H1 (cell line): ENCODE results near the gene CHRNG. TPM values are rescaled to one million over a fixed set of nuclear protein-coding genes. Genes with fewer than 3 reads are reported as not detected.

Experiments
- CTCF ChIA-PET: fragments of 300-600 bp; sonication (Branson Sonifier 250); formaldehyde crosslinking; loops from one replicate; lab custom pipeline; 2021; ENCODE audit not compliant: partially characterized antibody; lab: Charles Lee
- POLR2A ChIA-PET: fragments of 300-600 bp; sonication (Branson Sonifier 250); formaldehyde crosslinking; loops from one replicate; lab custom pipeline; 2021; ENCODE audit warnings: inconsistent platforms; ENCODE audit not compliant: partially characterized antibody; lab: Charles Lee
- DNase-seq, 2 experiments: peaks; one replicate each; pipeline versions ENCODE4 v3.0.0 to v3.0.0-alpha.2; 2010 to 2022; ENCODE audit warnings: low spot score in 2 of 2, low read depth in 1 of 2, mixed read lengths in 1 of 2
- FAIRE-seq: peaks from 2 replicates; lab custom pipeline; 2011; peaks lifted over from hg19 to GRCh38; lab: Jason Lieb, UNC
- H2AFZ ChIP-seq: 2 replicates; pipeline ENCODE4 v1.8.1; 2012; ENCODE audit warnings: low read length, inconsistent platforms
- H2AK5ac ChIP-seq: 2 replicates; pipeline ENCODE4 v1.6.1; 2013; ENCODE audit warnings: low read depth, low read length
- H2BK120ac ChIP-seq: replicated peaks from 2 replicates; pipeline ENCODE3; 2013; ENCODE audit warnings: low read depth, low read length, inconsistent platforms
- H2BK12ac ChIP-seq: 2 replicates; pipeline ENCODE4 v1.6.1; 2013; ENCODE audit warnings: low read depth, low read length
- H2BK15ac ChIP-seq: 2 replicates; pipeline ENCODE4 v1.6.1; 2013; ENCODE audit warnings: low read length
- H2BK20ac ChIP-seq: 2 replicates; pipeline ENCODE4 v1.6.1; 2013; ENCODE audit warnings: low read length
- H2BK5ac ChIP-seq: 2 replicates; pipeline ENCODE4 v1.6.1; 2013; ENCODE audit warnings: low read depth, low read length
- H3K14ac ChIP-seq: 2 replicates; pipeline ENCODE4 v1.6.1; 2013; ENCODE audit warnings: inconsistent platforms; ENCODE audit not compliant: insufficient read length
- H3K18ac ChIP-seq: 2 replicates; pipeline ENCODE4 v1.6.1; 2013; ENCODE audit warnings: low read length; ENCODE audit errors: extremely low read depth
- H3K23ac ChIP-seq: 2 replicates; pipeline ENCODE4 v1.6.1; 2013; ENCODE audit warnings: inconsistent platforms; ENCODE audit not compliant: insufficient read length
- H3K23me2 ChIP-seq: 2 replicates; pipeline ENCODE4 v1.6.1; 2013; ENCODE audit warnings: low read depth, low read length
- H3K27ac ChIP-seq: 2 replicates; pipeline ENCODE4 v1.6.1; 2011; ENCODE audit warnings: low read depth, low read length, inconsistent platforms
- H3K27me3 ChIP-seq, 4 experiments: replicated peaks in 1 of 4; 1 replicate in 1 of 4; 2 replicates in 3 of 4; pipeline versions ENCODE4 v1.6.1 to v1.8.1; 2011 to 2013; ENCODE audit warnings: low read length in 3 of 4, mild to moderate bottlenecking in 3 of 4, inconsistent platforms in 2 of 4, mixed read lengths in 2 of 4, moderate library complexity in 1 of 4; ENCODE audit not compliant: control insufficient read depth in 3 of 4, insufficient read depth in 3 of 4; ENCODE audit errors: extremely low read depth in 1 of 4
- H3K36me3 ChIP-seq, 4 experiments: 2 replicates each; pipeline versions ENCODE4 v1.6.1 to v1.8.1; 2011 to 2013; ENCODE audit warnings: mild to moderate bottlenecking in 4 of 4, low read length in 3 of 4, moderate library complexity in 2 of 4, control low read depth in 1 of 4, inconsistent platforms in 1 of 4; ENCODE audit not compliant: insufficient read depth in 4 of 4, control insufficient read depth in 2 of 4
- H3K4ac ChIP-seq: replicated peaks from 2 replicates; pipeline ENCODE3; 2013; ENCODE audit warnings: low read length, low read depth, mixed read lengths, inconsistent platforms; ENCODE audit not compliant: insufficient read length
- H3K4me1 ChIP-seq, 4 experiments: replicated peaks in 1 of 4; 1 replicate in 1 of 4; 2 replicates in 3 of 4; pipeline versions ENCODE4 v1.6.1 to v1.8.1; 2011 to 2013; ENCODE audit warnings: low read length in 3 of 4, inconsistent platforms in 2 of 4, mixed read lengths in 1 of 4; ENCODE audit not compliant: insufficient read depth in 4 of 4, control insufficient read depth in 3 of 4
- H3K4me2 ChIP-seq, 2 experiments: 2 replicates each; pipeline versions ENCODE4 v1.6.1 to v1.8.1; 2011 to 2013; ENCODE audit warnings: low read depth in 2 of 2, low read length in 2 of 2, control low read depth in 1 of 2, inconsistent platforms in 1 of 2, mild to moderate bottlenecking in 1 of 2; ENCODE audit not compliant: insufficient read depth in 1 of 2
- H3K4me3 ChIP-seq, 4 experiments: fragments of 200-600, 300-600 bp in 1 of 4; sonication (generic), shearing (Covaris generic), sonication (Bioruptor Twin) in 1 of 4; 2 replicates each; pipeline versions ENCODE4 v1.5.1 to v1.8.1; 2011 to 2016; ENCODE audit warnings: low read length in 4 of 4, low read depth in 3 of 4, control low read depth in 2 of 4, inconsistent platforms in 2 of 4, mild to moderate bottlenecking in 2 of 4, mixed read lengths in 1 of 4, moderate library complexity in 1 of 4; ENCODE audit not compliant: insufficient read depth in 2 of 4; ENCODE audit errors: extremely low read depth in 1 of 4
- H3K56ac ChIP-seq: replicated peaks from 2 replicates; pipeline ENCODE3; 2013; ENCODE audit warnings: low read depth, mild to moderate bottlenecking, mixed read lengths, low read length, inconsistent platforms; ENCODE audit not compliant: insufficient read length
- H3K79me1 ChIP-seq: 2 replicates; pipeline ENCODE4 v1.6.1; 2013; ENCODE audit warnings: low read depth, low read length, control low read depth
- H3K79me2 ChIP-seq, 2 experiments: 2 replicates each; pipeline versions ENCODE4 v1.6.1 to v1.8.1; 2012 to 2013; ENCODE audit warnings: low read length in 2 of 2, mild to moderate bottlenecking in 2 of 2, inconsistent platforms in 1 of 2; ENCODE audit not compliant: insufficient read depth in 2 of 2, control insufficient read depth in 1 of 2
- H3K9ac ChIP-seq, 4 experiments: replicated peaks in 1 of 4; 1 replicate in 1 of 4; 2 replicates in 3 of 4; pipeline versions ENCODE4 v1.6.1 to v1.8.1; 2011 to 2013; ENCODE audit warnings: low read depth in 3 of 4, low read length in 3 of 4, control low read depth in 2 of 4, mild to moderate bottlenecking in 2 of 4, moderate library complexity in 2 of 4, inconsistent platforms in 1 of 4; ENCODE audit errors: extremely low read depth in 1 of 4
- H3K9me3 ChIP-seq, 2 experiments: 2 replicates each; pipeline versions ENCODE4 v1.6.1 to v1.8.1; 2012 to 2013; ENCODE audit warnings: mild to moderate bottlenecking in 2 of 2, moderate library complexity in 2 of 2, control low read depth in 1 of 2, inconsistent platforms in 1 of 2, low read depth in 1 of 2, low read length in 1 of 2, mixed read lengths in 1 of 2; ENCODE audit not compliant: insufficient read depth in 2 of 2
- H4K20me1 ChIP-seq, 2 experiments: replicated peaks in 1 of 2; 2 replicates each; pipeline versions ENCODE3 to v1.8.1; 2011 to 2013; ENCODE audit warnings: inconsistent platforms in 2 of 2, low read length in 2 of 2, mild to moderate bottlenecking in 1 of 2; ENCODE audit not compliant: insufficient read depth in 2 of 2, control insufficient read depth in 1 of 2
- H4K5ac ChIP-seq: 2 replicates; pipeline ENCODE4 v1.6.1; 2013; ENCODE audit warnings: low read length, low read depth, mixed read lengths, inconsistent platforms; ENCODE audit not compliant: insufficient read length
- H4K8ac ChIP-seq: 2 replicates; pipeline ENCODE4 v1.8.0; 2013; ENCODE audit warnings: mild to moderate bottlenecking, moderate library complexity, low read length, inconsistent platforms; ENCODE audit not compliant: insufficient read depth; ENCODE audit errors: extremely low read depth
- H4K91ac ChIP-seq: replicated peaks from 2 replicates; pipeline ENCODE3; 2013; ENCODE audit warnings: low read length, mixed read lengths, inconsistent platforms; ENCODE audit not compliant: insufficient read length
- KDM1A ChIP-seq: fragments of 200-600, 300-600 bp; sonication (generic); IDR thresholded peaks from 2 replicates; pipeline ENCODE4 v1.7.1; 2016; ENCODE audit warnings: mild to moderate bottlenecking, low read length, borderline replicate concordance
- SIRT6 ChIP-seq: IDR thresholded peaks from one replicate; pipeline ENCODE4 v1.7.1; 2012; ENCODE audit warnings: low read length, inconsistent platforms
- SRF ChIP-seq: IDR thresholded peaks from 2 replicates; pipeline ENCODE4 v1.6.1; 2011; ENCODE audit warnings: mild to moderate bottlenecking, low read depth, low read length, moderate library complexity
- WGBS, 2 experiments: shearing (Covaris generic) in 1 of 2; methylation state at CpG; one replicate each; pipeline versions ENCODE4 v1.1.6 to v1.1.7; 2013 to 2015; ENCODE audit warnings: low lambda C conversion rate in 2 of 2, mixed read lengths in 2 of 2, inconsistent platforms in 1 of 2, low coverage in 1 of 2, missing lambda C conversion rate in 1 of 2; ENCODE audit not compliant: insufficient replicate concordance in 2 of 2, insufficient coverage in 1 of 2, insufficient read length in 1 of 2; ENCODE audit errors: extremely low coverage in 1 of 2, missing lambda C conversion rate in 1 of 2; 5-methylcytosine and 5-hydroxymethylcytosine counted together
- polyA plus RNA-seq, 7 experiments: library from polyadenylated mRNA; depleted of rRNA in 3 of 7; stranded (reverse) in 5 of 7; unstranded in 2 of 7; fragments of >200 nt in 5 of 7; fragments of 200-250 nt in 2 of 7; gene quantifications; 1 replicate in 5 of 7; 2 replicates in 1 of 7; 4 replicates in 1 of 7; pipeline versions ENCODE4 v1.2.1 to v1.2.3, GENCODE V29; 2011 to 2013; ENCODE audit warnings: missing spikeins in 2 of 7, mixed read lengths in 2 of 7
- total RNA-seq: library from RNA; stranded (reverse); fragmentation: NEBNext Ultra II Directional; extraction: Animal tissue kit (Norgen Biotek cat#: 25700); gene quantifications from 2 replicates; pipeline ENCODE4 v1.2.1, GENCODE V29; 2021

Gene CHRNG
- total and polyA plus RNA-seq, 2 of the 8 experiments (the other 6 are each of a cell fraction or from before 2014, with no cell fraction given), result 0.05 TPM; not detected in 1

DNA sequence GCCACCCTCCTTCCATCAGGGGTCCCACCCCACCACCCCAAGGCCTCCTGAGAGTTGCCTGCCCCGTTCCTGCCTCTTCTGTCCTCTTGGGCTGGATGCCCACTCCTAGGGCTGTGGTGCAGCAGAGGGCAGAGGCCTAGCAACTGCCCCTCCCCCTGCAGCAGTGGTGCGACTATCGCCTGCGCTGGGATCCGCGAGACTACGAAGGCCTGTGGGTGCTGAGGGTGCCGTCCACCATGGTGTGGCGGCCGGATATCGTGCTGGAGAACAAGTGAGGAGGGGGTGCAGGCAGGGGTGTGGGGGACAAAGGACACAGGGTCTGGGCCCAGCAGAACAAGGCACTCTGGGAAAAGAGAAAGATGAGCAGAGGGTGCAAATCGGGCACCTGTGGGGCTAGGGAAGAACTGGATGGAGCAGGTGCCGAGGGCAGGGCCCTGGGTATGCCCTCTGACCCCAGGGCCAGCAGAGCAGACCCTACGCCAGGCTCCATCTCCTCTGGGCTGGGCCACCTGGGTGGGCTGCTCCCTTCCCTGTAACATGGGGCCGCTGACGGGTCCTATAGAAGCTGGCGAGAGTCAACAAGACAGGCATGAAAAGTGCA lies 1.0 kb downstream of the CHRNG start:
- H3K9me3 ChIP-seq, result 0 out of 4 replicates have a peak, but pooled peaks cover 0 to 5% of the 10 kb centered on the region in 2 experiments
- no peak overlapping the region for H3K18ac ChIP-seq
- peak in 1 of 2 experiments; percentile 40 for DNase-seq
- no peak overlapping the region for H3K14ac ChIP-seq
- no peaks in the 10 kb centered on the region for H3K79me1 ChIP-seq
- no peak overlapping the region for H3K4me2 ChIP-seq
- ChIA-PET POLR2A (interaction anchor here (1.7 to 4.0 kb wide), 2 partner anchors 9 to 10 kb away, joined by 4 to 24 read pairs; partner anchors contain the start of genes EIF4E2 and TIGD1), CTCF (interaction anchor here (1.8 to 5.5 kb wide), 2 partner anchors 18 to 76 kb away, joined by 4 to 29 read pairs; partner anchors contain the start of gene PRSS56)
- H3K23me2 ChIP-seq, result 0 out of 2 replicates have a peak, but pooled peaks cover 1% of the 10 kb centered on the region
- FAIRE-seq, result no peak
- H3K79me2 ChIP-seq, result no peaks in the 10 kb centered on the region
- H2BK5ac ChIP-seq, result no peak overlapping the region
- peaks cover 0 to 15% (median 10%) of the 10 kb centered on the region in 4 experiments; a peak in 6 of 7 replicates for H3K4me1 ChIP-seq
- no peak overlapping the region for H3K4me3 ChIP-seq
- no peak overlapping the region for H3K9ac ChIP-seq
- H4K5ac ChIP-seq, result no peak overlapping the region
- H2AK5ac ChIP-seq, result no peak overlapping the region
- H3K27me3 ChIP-seq, result no peaks in the 10 kb centered on the region
- no peak overlapping the region for H2BK120ac ChIP-seq
- peaks cover 4% of the 10 kb centered on the region in 2 experiments for H4K20me1 ChIP-seq
- no peak overlapping the region for H4K91ac ChIP-seq
- no peak overlapping the region for H3K23ac ChIP-seq
- no peak overlapping the region for H3K4ac ChIP-seq
- H2BK15ac ChIP-seq, result no peak overlapping the region
- no peak overlapping the region for H2BK12ac ChIP-seq
- H3K36me3 ChIP-seq, result no peaks in the 10 kb centered on the region
- no peak overlapping the region for H2BK20ac ChIP-seq
- no peak for TF ChIP-seq SIRT6
- no peak for TF ChIP-seq SRF
- no peak for TF ChIP-seq KDM1A
- WGBS, 2 experiments, result 83% methylated on average over 14 of the region's 17 CpGs; no CpG with 5 or more reads in 1 of the 2 experiments
- H2AFZ ChIP-seq, result no peak overlapping the region
- peak overlapping the region; percentile 29; the same call in 1 of the 2 replicates for H4K8ac ChIP-seq
- no peak overlapping the region for H3K27ac ChIP-seq
- no peak overlapping the region for H3K56ac ChIP-seq
